Neural crest cell (in vitro differentiated cells): ENCODE data around the gene PIGM. TPM values are rescaled to one million over a fixed set of nuclear protein-coding genes. Genes with fewer than 3 reads are reported as not detected.
A peak's percentile ranks its signal among the peaks of the same experiment; 100 is the strongest.

Experiments
- DNase-seq: peaks from one replicate; pipeline ENCODE4 v3.0.0; 2021; ENCODE audit warnings: low read depth, mixed read lengths, low spot score
- H3K27ac Mint-ChIP-seq: one replicate; pipeline ENCODE4 v1.8.0; 2021; ENCODE audit warnings: mild to moderate bottlenecking, mixed read lengths; ENCODE audit not compliant: unreplicated experiment
- H3K27me3 Mint-ChIP-seq: 2 replicates; pipeline ENCODE4 v1.8.0; 2021; ENCODE audit warnings: low read depth, mild to moderate bottlenecking, mixed read lengths
- H3K36me3 Mint-ChIP-seq: 2 replicates; pipeline ENCODE4 v1.8.0; 2021; ENCODE audit warnings: low read depth, mild to moderate bottlenecking, mixed read lengths
- H3K4me1 Mint-ChIP-seq: 2 replicates; pipeline ENCODE4 v1.8.0; 2021; ENCODE audit warnings: mixed read lengths
- H3K4me3 Mint-ChIP-seq: one replicate; pipeline ENCODE4 v1.8.0; 2021; ENCODE audit warnings: mild to moderate bottlenecking, mixed read lengths
- H3K9me3 Mint-ChIP-seq: 2 replicates; pipeline ENCODE4 v1.8.0; 2021; ENCODE audit warnings: mixed read lengths
- long read RNA-seq: library from polyadenylated mRNA; unstranded; transcript quantifications from one replicate; pipeline ENCODE4 v2.0.0, GENCODE V29; 2020
- total RNA-seq: library from RNA; stranded (reverse); gene quantifications from 2 replicates; pipeline ENCODE4 v1.2.1, GENCODE V29; 2021
- TF ChIP-seq, protein P1 (sequence below): fragments of 200-600 bp; sonication (generic); conservative IDR thresholded peaks from 2 replicates; pipeline ENCODE4 v1.5.0; 2021; ENCODE audit warnings: antibody characterized with exemption, mild to moderate bottlenecking

Gene PIGM
- 9.7 and 9.9 TPM in 2 replicates for total RNA-seq
- long read RNA-seq, full-length matches to known transcripts, result 13 of 13 reads
- long read RNA-seq, partial matches to known transcripts, result 0 of 13 reads
- long read RNA-seq, other reads (novel, unspliced or antisense), result 0 of 13 reads

DNA sequence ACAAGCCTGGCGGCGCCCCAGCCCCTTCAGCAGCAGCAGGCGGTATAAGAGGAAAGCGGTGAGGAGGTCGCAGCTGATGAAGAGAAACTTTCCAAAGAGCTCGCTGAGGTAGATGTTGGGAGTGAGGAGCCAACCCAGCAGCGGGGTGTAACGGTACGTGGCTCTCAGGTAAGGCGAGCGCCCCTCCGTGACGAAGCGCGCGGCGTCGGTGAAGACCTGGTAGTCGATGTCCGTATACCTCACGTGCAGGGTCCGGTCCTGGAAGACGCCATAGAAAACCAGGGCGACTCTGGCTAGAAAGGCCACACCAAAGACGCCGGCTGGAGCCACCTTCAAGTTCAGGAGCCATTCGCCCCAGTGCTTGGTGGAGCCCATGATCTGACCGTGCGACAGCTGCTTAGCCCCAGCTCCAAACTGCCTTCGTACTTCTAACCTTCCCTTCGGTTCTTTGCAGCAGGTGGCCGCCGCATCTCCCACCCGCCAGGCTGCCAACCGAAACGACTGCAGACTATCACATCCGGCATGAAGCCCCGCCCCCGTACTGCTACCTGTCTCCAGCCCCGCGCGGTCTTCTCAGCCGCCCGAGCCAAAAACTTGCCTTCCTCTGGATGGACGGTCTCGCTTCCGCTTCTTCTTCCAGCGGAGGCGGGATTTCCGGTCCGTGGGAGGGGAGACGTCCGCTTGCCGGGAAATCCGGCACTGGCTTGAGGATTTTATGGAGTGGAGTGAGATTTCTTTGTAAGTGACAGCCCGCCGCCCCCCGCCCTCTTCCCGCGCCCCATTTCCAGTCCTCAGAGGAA lies at the start of gene PIGM:
PIGM (minus strand) TSS at position 626 of the 800 bp plus-strand sequence; CDS start at position 375, 251 bp downstream.
- no peaks in the 10 kb centered on the region for H3K36me3 Mint-ChIP-seq
- H3K4me1 Mint-ChIP-seq, result peaks cover 27% of the 10 kb centered on the region
- H3K27ac Mint-ChIP-seq, result peak within 1 kb of the TSS; percentile 95

DNA sequence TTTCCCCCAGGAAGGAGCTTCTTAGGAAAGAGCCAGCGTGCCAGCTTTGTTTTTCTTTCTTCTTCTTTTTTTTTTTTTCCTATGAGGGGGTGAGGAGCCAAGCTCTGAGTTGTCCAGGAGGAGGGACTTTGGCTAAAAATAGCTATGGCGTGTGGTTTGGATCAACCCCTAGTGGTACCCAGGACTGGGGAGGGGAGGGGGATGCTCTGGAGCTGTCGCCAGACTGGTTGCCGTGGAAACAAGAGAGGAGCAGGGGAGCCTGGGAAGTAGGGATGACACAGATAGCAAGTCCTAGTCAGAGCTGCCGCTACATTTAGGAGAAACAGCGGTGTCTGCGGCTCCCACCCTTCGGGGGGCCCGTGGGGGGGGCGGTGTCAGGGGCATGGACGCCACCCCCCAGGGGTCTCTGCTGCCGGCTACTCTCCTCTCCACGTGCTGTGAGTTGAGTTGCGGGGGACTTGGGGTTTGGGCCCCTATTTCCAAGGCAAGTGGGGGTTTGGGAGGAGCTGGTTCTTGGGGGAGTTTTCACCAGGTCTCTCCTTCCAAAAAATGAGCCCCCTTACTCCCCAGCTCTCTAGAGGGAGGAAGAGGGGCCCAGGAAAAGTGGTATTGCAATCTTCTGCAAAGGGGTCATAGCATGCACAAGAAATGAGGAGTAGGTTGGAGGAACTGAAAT lies 49.6 kb upstream of the PIGM start, which contains the start of gene KCNJ9:
KCNJ9 (plus strand) TSS at position 278 of the 676 bp plus-strand sequence. CDS start 2,493 bp downstream, outside the sequence.
- peaks cover 3% of the 10 kb centered on the region for H3K36me3 Mint-ChIP-seq
- peaks cover 90% of the 10 kb centered on the region for H3K27me3 Mint-ChIP-seq
- H3K27ac Mint-ChIP-seq, result no peak within 1 kb of the TSS
- H3K4me3 Mint-ChIP-seq, result no peak within 1 kb of the TSS
- H3K4me1 Mint-ChIP-seq, result peaks cover 19% of the 10 kb centered on the region
- no peak for DNase-seq
- no peaks in the 10 kb centered on the region for H3K9me3 Mint-ChIP-seq
- TF ChIP-seq, protein P1, sequence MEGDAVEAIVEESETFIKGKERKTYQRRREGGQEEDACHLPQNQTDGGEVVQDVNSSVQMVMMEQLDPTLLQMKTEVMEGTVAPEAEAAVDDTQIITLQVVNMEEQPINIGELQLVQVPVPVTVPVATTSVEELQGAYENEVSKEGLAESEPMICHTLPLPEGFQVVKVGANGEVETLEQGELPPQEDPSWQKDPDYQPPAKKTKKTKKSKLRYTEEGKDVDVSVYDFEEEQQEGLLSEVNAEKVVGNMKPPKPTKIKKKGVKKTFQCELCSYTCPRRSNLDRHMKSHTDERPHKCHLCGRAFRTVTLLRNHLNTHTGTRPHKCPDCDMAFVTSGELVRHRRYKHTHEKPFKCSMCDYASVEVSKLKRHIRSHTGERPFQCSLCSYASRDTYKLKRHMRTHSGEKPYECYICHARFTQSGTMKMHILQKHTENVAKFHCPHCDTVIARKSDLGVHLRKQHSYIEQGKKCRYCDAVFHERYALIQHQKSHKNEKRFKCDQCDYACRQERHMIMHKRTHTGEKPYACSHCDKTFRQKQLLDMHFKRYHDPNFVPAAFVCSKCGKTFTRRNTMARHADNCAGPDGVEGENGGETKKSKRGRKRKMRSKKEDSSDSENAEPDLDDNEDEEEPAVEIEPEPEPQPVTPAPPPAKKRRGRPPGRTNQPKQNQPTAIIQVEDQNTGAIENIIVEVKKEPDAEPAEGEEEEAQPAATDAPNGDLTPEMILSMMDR, result no peak

More for the DNA sequence above, at the start of gene PIGM:
- Mint-ChIP-seq H3K4me3 (peak within 1 kb of the TSS; percentile 95), H3K27me3 (peaks cover 25% of the 10 kb centered on the region), H3K9me3 (no peaks in the 10 kb centered on the region)
- TF ChIP-seq, protein P1, result no peak
- DNase-seq, result peak; percentile 87

DNA sequence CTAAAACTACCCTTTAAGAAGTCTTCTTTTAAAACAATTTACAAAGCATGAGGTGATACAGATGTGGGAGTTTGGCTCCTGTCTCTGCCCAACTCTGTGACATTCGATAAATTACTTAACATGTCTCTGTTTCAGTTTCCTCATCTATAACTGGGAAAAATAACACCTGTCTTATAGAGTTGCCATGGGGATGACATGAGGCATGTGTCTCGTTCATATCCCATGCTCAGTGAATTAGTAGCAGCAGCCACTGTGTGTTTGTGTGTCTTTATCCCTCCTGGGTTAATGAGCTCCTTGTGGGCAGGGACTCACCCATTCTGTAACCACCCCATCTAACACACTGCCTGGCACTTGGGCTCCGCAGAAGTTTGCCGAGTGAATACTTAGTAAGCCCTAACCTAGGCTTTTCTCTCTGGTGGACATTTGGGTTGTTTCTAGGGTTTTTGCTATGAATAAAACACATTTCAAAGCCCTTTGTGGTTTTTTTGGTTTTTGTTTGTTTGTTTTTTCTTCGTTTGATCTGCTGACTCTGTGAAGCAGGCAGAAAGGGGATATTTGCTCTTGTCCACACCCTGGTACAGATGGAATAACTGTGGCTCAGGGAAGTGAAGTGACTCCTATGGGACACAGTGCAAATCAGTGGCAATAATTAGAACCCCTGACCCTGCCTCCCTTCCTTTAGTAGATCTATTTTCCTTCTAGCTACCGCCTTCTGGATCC lies 48.8 kb upstream of the PIGM start:
- no peak overlapping the region for H3K4me3 Mint-ChIP-seq
- H3K27me3 Mint-ChIP-seq, result peaks cover 92% of the 10 kb centered on the region
- TF ChIP-seq, protein P1, result no peak
- no peak overlapping the region for H3K27ac Mint-ChIP-seq
- no peak for DNase-seq
- peaks cover 3% of the 10 kb centered on the region for H3K36me3 Mint-ChIP-seq
- H3K4me1 Mint-ChIP-seq, result peaks cover 13% of the 10 kb centered on the region
- no peaks in the 10 kb centered on the region for H3K9me3 Mint-ChIP-seq

DNA sequence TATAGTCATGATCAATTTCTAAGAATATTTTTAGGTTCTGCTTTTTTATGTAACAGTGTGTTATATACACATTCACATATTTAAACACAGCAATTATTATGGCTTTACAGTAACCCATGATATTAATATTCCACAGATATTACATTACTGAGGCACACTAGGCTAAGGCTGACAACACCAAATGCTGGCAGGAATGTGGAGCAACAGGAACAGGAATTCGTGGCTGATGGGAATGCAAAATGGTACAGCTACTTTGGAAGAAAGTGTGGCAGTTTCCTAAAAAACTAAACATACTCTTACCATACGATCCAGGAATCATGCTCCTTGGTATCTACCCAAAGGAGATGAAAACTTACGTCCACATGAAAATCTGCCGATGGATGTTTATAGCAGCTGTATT lies 47.7 kb upstream of the PIGM start:
- Mint-ChIP-seq H3K27ac (no peak overlapping the region), H3K9me3 (no peaks in the 10 kb centered on the region), H3K36me3 (peaks cover 3% of the 10 kb centered on the region), H3K4me1 (peaks cover 10% of the 10 kb centered on the region), H3K4me3 (no peak overlapping the region), H3K27me3 (peaks cover 91% of the 10 kb centered on the region)
- TF ChIP-seq, protein P1, result no peak
- no peak for DNase-seq

DNA sequence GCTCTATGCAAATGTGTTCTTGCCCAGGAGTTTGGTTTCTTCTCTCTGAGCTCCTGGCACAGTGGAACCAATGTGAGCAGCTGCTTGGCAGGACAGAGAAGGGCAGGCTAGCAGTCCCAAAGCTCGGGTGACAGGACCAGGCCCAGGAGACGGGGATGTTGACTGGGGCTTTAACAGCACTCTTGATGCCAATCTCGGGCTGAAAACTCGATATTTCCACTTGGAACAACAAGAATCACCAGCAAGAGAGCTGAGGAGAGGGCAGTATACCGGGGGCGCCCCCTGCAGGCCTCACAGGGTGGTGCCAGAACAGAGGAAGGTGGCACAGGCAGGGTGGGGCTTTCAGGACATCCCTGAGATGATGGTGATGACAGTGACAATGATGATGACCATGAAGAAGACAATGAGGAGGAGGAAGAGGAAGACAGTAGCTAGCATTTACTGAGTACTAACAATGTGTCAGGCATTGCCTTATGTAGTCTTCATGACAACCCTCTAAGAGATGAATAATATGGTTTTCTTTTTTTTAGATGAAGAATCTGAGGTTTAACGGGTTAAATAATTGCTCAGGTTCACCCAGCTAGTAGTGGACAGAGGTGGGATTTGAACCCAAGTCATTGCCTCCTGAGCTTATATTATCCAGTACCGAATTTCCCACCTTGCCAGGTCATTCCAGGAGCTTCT lies 46.9 kb upstream of the PIGM start:
- H3K9me3 Mint-ChIP-seq, result no peaks in the 10 kb centered on the region
- no peaks in the 10 kb centered on the region for H3K36me3 Mint-ChIP-seq
- no peak for DNase-seq
- TF ChIP-seq, protein P1, result peak; percentile 76
- no peak overlapping the region for H3K4me3 Mint-ChIP-seq
- H3K27ac Mint-ChIP-seq, result no peak overlapping the region
- peaks cover 87% of the 10 kb centered on the region for H3K27me3 Mint-ChIP-seq
- H3K4me1 Mint-ChIP-seq, result peaks cover 6% of the 10 kb centered on the region
